NCI-H1092 treated with DMSO at 0.1 percent for 48 hours (cell line): ENCODE data around the gene TUBGCP2.
"Not testable (repeated sequence)": the region's sequence is repeated elsewhere in the genome, so short reads cannot be mapped to it uniquely, and the experiment has no call there.

Source experiments
- DNase-seq: peaks from one replicate; lab custom pipeline; 2025; lab: John Stamatoyannopoulos, UW

The TUBGCP2 gene

GRCh38 chr10:133325440-133326222 lies 17.0 kb upstream of the TUBGCP2 start:
- DNase-seq = peak; percentile 13

GRCh38 chr10:133324857-133325260 lies 16.2 kb upstream of the TUBGCP2 start:
- no peak for DNase-seq

GRCh38 chr10:133324198-133324792 lies 15.6 kb upstream of the TUBGCP2 start:
- peak; percentile 74 for DNase-seq

- DNase-seq = not testable (repeated sequence)
These were observed 13.5 kb upstream of the TUBGCP2 start for GRCh38 chr10:133322064-133322709.

GRCh38 chr10:133320852-133321422 lies 12.3 kb upstream of the TUBGCP2 start:
- not testable (repeated sequence) for DNase-seq

- DNase-seq = peak; percentile 58
These were observed 9.9 kb upstream of the TUBGCP2 start for GRCh38 chr10:133318494-133319127.

GRCh38 chr10:133316732-133317131 lies 8.1 kb upstream of the TUBGCP2 start:
- no peak for DNase-seq

- no peak for DNase-seq
These were observed 7.6 kb upstream of the TUBGCP2 start for GRCh38 chr10:133316266-133316665.

- DNase-seq = no peak
These were observed 7.2 kb upstream of the TUBGCP2 start for GRCh38 chr10:133315847-133316246.

GRCh38 chr10:133314911-133315310 lies 6.2 kb upstream of the TUBGCP2 start:
- no peak for DNase-seq

GRCh38 chr10:133313192-133313591 lies 4.5 kb upstream of the TUBGCP2 start:
- no peak for DNase-seq

- no peak for DNase-seq
These were observed 4.1 kb upstream of the TUBGCP2 start for GRCh38 chr10:133312769-133313145.

- no peak for DNase-seq
These were observed 3.5 kb upstream of the TUBGCP2 start for GRCh38 chr10:133312016-133312768.

GRCh38 chr10:133311570-133311969 lies 2.9 kb upstream of the TUBGCP2 start:
- no peak for DNase-seq

GRCh38 chr10:133310789-133311188 lies 2.1 kb upstream of the TUBGCP2 start:
- DNase-seq = no peak

GRCh38 chr10:133310399-133310755 lies 1.7 kb upstream of the TUBGCP2 start:
- no peak for DNase-seq

GRCh38 chr10:133309720-133310398 lies 1.2 kb upstream of the TUBGCP2 start:
- peak; percentile 52 for DNase-seq

GRCh38 chr10:133309100-133309719 lies 538 bp upstream of the TUBGCP2 start:
- peak; percentile 72 for DNase-seq

- DNase-seq = peak; percentile 42
These were observed 774 bp downstream of the TUBGCP2 start for GRCh38 chr10:133307776-133308420.

- no peak for DNase-seq
These were observed 1.7 kb downstream of the TUBGCP2 start for GRCh38 chr10:133306941-133307379.
